ENCODE results near the gene IFNG-AS1. TPM values are rescaled to one million over a fixed set of nuclear protein-coding genes. Genes with fewer than 3 reads are reported as not detected.

The IFNG-AS1 gene
- total RNA-seq, 1 donor from 2014 or later = not detected

DNA sequence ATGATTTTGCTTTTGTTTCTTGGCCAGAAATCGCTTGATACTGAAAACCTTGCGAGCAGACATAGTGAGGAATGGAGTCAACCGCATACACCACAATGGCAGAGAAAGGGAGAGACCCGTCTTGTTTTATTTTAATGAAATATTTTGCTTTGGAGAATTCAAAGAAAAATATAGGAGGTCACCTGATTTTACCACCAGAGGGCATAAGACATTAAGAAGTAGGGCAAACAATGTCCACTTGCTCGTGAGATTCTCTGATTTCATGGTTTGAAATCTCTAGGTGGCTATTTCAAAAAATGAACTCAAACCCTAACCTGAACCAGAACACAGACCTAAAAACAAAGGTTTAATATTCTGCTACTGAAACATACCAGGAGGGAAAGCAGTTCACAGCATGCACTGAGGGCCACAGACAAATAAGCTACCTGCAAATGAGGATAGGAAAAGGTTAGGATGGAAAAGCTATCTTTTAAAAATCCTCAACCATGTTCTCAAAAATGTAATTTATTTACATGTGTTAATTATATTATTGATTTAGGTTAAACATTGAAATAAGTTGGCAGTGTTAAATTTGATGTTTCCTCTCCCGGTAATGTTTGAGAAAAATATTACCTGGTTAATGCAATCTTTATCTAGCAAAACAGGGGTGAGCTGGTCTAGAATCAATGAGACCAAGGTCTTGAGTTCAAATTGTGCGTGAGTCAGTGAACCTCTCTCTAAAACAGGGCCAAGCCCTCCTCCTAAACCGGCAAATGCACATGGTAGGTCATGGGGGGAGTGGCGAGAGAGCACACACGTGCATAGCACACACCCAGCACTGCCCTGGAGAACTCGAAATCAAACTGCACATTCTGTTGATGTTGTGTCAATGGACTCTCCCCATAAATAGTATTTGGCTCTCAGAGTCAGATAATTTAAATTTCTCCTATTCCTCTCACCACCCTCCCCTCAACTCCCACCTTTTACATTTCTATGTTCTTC is 12.5 kb downstream of the IFNG-AS1 start:
- Mint-ChIP-seq H3K4me3 (ENCODE audit: low read depth) (no peak overlapping the region), H3K27ac (no peak overlapping the region), H3K9me3 (no peaks in the 10 kb centered on the region), H3K4me1 (ENCODE audit: low read depth) (peaks cover 4% of the 10 kb centered on the region), H3K27me3 (ENCODE audit: low read depth) (peaks cover 1% of the 10 kb centered on the region), H3K36me3 (ENCODE audit: low read depth) (no peaks in the 10 kb centered on the region)
- intact Hi-C loops (cut with micrococcal nuclease) = loop anchor here (1.0 to 5.0 kb wide), 2 partner anchors 41 to 156 kb away; no protein-coding TSS in a partner anchor
- DNase-seq (ENCODE audit: low spot score) = no peak

DNA sequence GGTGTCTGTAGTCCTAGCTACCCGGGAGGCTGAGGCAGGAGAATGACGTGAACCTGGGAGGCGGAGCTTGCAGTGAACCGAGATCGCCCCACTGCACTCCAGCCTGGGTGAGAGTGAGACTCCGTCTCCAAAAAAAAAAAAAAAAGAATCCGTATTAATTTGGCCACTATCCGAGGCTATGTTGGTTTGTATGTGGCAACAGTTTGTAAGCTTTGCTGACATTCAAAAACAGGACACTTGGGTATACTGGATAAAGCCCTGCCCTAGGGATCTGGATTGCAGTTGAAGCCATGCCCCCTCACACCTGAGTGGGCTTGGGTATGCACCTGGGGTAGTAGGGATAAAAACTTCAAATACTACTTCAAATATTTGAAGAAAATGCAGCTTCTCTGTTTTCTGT is 14.5 kb downstream of the IFNG-AS1 start:
- Mint-ChIP-seq H3K27me3 (ENCODE audit: low read depth) (no peaks in the 10 kb centered on the region), H3K4me1 (ENCODE audit: low read depth) (no peaks in the 10 kb centered on the region), H3K4me3 (ENCODE audit: low read depth) (no peak overlapping the region), H3K36me3 (ENCODE audit: low read depth) (no peaks in the 10 kb centered on the region), H3K27ac (no peak overlapping the region), H3K9me3 (no peaks in the 10 kb centered on the region)
- intact Hi-C loops (cut with micrococcal nuclease) = loop anchor here (5.0 kb wide), 1 partner anchor 39 kb away; no protein-coding TSS in a partner anchor
- no peak for DNase-seq (ENCODE audit: low spot score)

DNA sequence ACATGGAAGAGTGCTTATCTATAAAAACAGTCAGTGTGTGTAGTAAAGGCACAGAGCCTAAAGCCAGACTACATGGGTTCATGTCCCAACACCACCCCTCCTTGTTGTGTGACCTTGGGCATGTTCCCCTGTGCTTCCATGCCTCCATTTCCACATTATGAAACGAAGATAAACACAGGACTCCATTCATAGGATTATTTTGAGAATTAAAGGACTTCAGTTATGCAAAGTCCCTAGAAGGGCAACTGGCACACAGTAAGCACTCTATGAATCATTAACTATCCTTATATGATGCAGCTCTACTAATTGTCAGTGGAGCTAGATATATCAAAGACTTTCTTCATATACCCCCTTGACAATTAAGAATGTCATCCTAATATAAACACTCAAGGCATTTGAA is 17.8 kb downstream of the IFNG-AS1 start:
- DNase-seq (ENCODE audit: low spot score) = no peak
- intact Hi-C loops (cut with micrococcal nuclease) = no loop called here
- Mint-ChIP-seq H3K9me3 (no peaks in the 10 kb centered on the region), H3K27me3 (ENCODE audit: low read depth) (no peaks in the 10 kb centered on the region), H3K27ac (no peak overlapping the region), H3K4me1 (ENCODE audit: low read depth) (peaks cover under 1% of the 10 kb centered on the region), H3K4me3 (ENCODE audit: low read depth) (no peak overlapping the region), H3K36me3 (ENCODE audit: low read depth) (no peaks in the 10 kb centered on the region)

DNA sequence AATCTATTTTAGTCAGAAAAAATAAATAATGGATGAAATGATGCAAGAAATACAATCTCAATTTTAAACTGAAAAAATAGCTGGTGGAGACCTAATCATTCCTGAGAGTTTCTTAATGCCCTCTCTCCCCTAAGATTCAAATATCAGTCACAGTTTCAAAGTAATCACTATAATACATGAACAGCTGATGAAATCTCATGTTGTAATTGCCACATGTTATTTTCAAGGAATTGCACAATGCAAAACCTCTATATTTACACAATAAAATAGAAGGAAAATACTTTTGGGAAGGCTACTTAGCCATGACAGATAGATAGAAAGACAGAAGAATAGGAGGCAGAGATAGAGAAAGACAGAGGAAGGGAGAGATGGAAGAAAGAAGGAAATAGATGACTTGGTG is 18.2 kb downstream of the IFNG-AS1 start:
- intact Hi-C loops (cut with micrococcal nuclease) = no loop called here
- DNase-seq (ENCODE audit: low spot score) = no peak
- Mint-ChIP-seq H3K4me3 (ENCODE audit: low read depth) (no peak overlapping the region), H3K4me1 (ENCODE audit: low read depth) (peaks cover 1% of the 10 kb centered on the region), H3K9me3 (no peaks in the 10 kb centered on the region), H3K27me3 (ENCODE audit: low read depth) (no peaks in the 10 kb centered on the region), H3K27ac (no peak overlapping the region), H3K36me3 (ENCODE audit: low read depth) (no peaks in the 10 kb centered on the region)

DNA sequence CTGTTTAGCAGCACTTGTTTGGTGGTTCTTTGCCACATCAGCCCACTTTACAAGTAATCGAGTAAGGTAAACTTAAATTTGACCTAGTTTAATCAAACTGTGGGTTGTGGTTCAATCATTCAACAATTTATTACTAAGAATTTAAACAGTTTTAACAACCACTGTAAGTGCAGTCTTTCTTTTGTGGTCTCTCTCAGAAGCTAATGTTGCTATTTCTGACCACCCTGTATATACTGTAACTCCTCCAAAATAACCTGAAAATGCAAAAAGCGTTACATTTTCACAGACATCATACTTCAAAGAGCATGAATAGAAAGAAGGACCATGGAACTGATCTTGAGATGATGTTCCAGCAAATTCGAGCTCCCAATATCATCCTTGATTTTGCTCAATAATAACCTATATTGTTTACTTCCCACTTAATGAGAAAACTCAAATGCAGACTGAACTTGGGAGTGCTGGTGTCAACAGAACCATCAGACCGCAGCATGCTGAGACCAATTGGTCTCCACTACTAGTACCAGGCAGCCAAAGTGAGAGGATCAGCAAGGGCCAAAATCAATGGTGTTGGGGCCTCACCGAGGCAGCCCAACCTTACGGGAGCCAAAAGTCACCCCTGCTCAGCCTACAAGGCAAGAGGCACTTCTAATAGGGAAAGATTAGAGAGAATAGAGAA is 22.1 kb downstream of the IFNG-AS1 start:
- H3K27ac Mint-ChIP-seq = no peak overlapping the region
- H3K27me3 Mint-ChIP-seq (ENCODE audit: low read depth) = no peaks in the 10 kb centered on the region
- no peak for DNase-seq (ENCODE audit: low spot score)
- intact Hi-C loops (cut with micrococcal nuclease) = no loop called here
- H3K4me3 Mint-ChIP-seq (ENCODE audit: low read depth) = no peak overlapping the region
- H3K4me1 Mint-ChIP-seq (ENCODE audit: low read depth) = peaks cover 1% of the 10 kb centered on the region
- H3K9me3 Mint-ChIP-seq = peaks cover 3% of the 10 kb centered on the region
- H3K36me3 Mint-ChIP-seq (ENCODE audit: low read depth) = no peaks in the 10 kb centered on the region

DNA sequence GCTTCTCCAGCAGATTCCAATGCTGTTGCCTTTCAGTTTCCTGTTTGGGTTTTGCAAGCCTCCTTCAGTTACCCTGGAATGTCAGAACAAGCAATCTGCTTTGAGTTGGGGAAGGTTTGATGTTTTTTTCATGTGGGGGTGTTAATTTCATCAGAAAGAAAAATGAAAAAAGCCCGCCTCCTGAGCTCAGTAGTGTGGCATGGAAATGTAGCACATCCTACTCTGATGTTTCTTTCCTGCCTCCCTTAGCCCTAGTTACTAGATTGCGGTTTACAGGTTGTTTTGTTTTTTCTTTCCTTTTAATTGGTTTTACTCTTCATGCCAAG is 22.6 kb downstream of the IFNG-AS1 start:
- no peak for DNase-seq (ENCODE audit: low spot score)
- Mint-ChIP-seq H3K36me3 (ENCODE audit: low read depth) (no peaks in the 10 kb centered on the region), H3K4me3 (ENCODE audit: low read depth) (no peak overlapping the region), H3K27ac (no peak overlapping the region), H3K4me1 (ENCODE audit: low read depth) (peaks cover 1% of the 10 kb centered on the region), H3K27me3 (ENCODE audit: low read depth) (no peaks in the 10 kb centered on the region), H3K9me3 (peaks cover 3% of the 10 kb centered on the region)
- intact Hi-C loops (cut with micrococcal nuclease) = no loop called here

DNA sequence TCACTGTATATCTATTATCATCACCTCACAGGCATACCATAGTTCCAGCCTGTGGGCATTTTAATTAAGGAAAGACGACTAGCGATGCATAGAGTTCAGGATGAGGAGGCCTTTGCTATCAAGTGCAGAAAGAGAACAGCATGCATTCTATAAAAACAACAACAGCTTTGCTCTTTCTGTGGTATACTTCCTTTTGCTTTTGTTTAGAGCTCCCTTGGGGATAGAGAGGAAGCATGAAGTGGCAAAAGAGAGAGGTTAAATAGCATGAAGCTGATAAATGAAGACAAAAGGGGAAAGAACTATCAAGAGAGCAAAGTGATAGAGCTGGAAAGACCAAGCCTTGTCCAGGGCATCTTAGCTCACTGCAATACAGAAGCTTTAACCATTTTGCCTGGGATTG is 23.5 kb downstream of the IFNG-AS1 start:
- intact Hi-C loops (cut with micrococcal nuclease) = no loop called here

DNA sequence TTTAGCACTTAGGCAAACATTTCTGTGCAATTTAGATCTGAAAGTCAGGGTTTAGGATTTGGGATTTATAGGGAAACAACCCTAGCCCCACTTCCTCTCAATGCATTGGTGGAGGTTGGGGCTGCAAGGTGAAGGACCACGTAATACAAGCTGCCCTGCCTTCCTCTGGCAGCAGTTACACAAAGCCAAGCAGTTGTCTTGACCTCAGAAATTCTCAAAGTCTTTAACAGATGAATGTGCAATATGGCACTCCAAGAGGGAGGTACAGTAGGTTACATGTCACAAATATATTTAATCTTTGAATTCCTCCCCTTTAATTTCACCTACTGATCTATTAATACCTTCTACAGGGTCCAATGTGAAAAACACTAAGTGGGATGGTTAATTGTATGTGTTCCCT is 23.9 kb downstream of the IFNG-AS1 start:
- peaks cover 3% of the 10 kb centered on the region for H3K4me1 Mint-ChIP-seq (ENCODE audit: low read depth)
- H3K27me3 Mint-ChIP-seq (ENCODE audit: low read depth) = no peaks in the 10 kb centered on the region
- H3K27ac Mint-ChIP-seq = no peak overlapping the region
- no peaks in the 10 kb centered on the region for H3K36me3 Mint-ChIP-seq (ENCODE audit: low read depth)
- no peak overlapping the region for H3K4me3 Mint-ChIP-seq (ENCODE audit: low read depth)
- DNase-seq (ENCODE audit: low spot score) = no peak
- H3K9me3 Mint-ChIP-seq = peaks cover 3% of the 10 kb centered on the region
- intact Hi-C loops (cut with micrococcal nuclease) = no loop called here

More for the DNA sequence above, 23.5 kb downstream of the IFNG-AS1 start:
- Mint-ChIP-seq H3K27me3 (ENCODE audit: low read depth) (no peaks in the 10 kb centered on the region), H3K4me3 (ENCODE audit: low read depth) (no peak overlapping the region), H3K9me3 (peaks cover 3% of the 10 kb centered on the region), H3K36me3 (ENCODE audit: low read depth) (no peaks in the 10 kb centered on the region), H3K4me1 (ENCODE audit: low read depth) (peaks cover 1% of the 10 kb centered on the region), H3K27ac (no peak overlapping the region)
- DNase-seq (ENCODE audit: low spot score) = no peak

DNA sequence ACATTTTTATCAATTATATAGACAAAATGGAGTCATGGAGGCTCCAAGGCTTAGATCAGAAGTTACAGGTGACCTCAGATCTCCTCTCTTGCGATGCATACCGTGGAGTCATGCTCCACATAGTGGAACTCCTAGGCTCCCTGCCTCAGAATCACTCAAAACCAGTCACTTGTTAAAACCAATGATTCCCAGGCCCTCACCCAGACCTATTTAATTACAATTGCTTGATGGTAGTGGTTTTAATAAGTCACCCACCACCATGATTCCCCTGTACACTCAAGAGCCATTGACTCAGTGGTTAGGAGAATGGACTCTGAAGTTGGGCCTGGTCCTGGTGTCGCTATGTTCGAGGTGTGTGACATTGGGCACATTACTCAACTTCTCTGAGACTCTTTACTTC is 26.9 kb downstream of the IFNG-AS1 start:
- Mint-ChIP-seq H3K4me1 (ENCODE audit: low read depth) (peaks cover 3% of the 10 kb centered on the region), H3K36me3 (ENCODE audit: low read depth) (no peaks in the 10 kb centered on the region), H3K27ac (no peak overlapping the region), H3K4me3 (ENCODE audit: low read depth) (no peak overlapping the region), H3K27me3 (ENCODE audit: low read depth) (no peaks in the 10 kb centered on the region), H3K9me3 (peaks cover 3% of the 10 kb centered on the region)
- DNase-seq (ENCODE audit: low spot score) = no peak
- intact Hi-C loops (cut with micrococcal nuclease) = no loop called here

DNA sequence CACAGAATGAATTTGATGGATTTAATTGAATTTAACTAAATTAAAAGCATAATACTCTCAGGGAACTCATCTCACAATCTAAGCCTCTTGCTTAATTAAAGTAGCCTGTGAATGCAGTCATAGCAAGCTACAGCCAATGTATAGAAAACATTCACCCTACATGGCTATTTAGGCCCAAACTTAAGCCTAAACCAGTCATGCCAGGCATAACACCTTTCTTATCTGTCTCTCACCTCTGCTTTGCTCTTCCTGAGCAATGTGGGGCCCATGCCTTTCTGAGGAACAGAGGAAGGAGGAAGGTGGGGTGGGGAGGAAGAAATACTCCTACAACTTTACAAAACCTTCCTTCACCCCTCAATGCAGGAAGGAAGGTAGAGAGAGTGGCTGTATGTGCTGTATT is 29.1 kb downstream of the IFNG-AS1 start:
- H3K4me3 Mint-ChIP-seq (ENCODE audit: low read depth) = no peak overlapping the region
- H3K4me1 Mint-ChIP-seq (ENCODE audit: low read depth) = peaks cover 1% of the 10 kb centered on the region
- H3K9me3 Mint-ChIP-seq = peaks cover 3% of the 10 kb centered on the region
- no peaks in the 10 kb centered on the region for H3K36me3 Mint-ChIP-seq (ENCODE audit: low read depth)
- intact Hi-C loops (cut with micrococcal nuclease) = no loop called here
- no peak for DNase-seq (ENCODE audit: low spot score)
- no peaks in the 10 kb centered on the region for H3K27me3 Mint-ChIP-seq (ENCODE audit: low read depth)
- H3K27ac Mint-ChIP-seq = no peak overlapping the region

DNA sequence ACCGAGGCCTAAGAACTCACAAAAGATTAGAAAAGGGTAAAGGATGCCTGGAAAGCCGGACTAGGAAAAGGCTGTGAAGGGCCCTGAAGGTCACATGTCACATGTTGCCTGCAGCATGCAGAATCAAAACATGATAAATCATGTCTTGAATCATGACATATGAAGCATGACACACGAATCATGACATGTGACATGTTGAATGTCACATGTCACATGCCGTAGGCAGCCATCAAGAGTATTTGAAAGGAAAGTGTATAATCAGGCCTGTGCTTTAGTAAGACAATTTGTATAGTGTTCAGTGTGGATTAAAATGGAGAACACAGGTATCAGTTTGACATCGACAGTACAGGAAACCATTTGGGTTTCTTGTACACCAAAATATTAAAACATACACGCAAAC is 30.8 kb downstream of the IFNG-AS1 start:
- no peaks in the 10 kb centered on the region for H3K36me3 Mint-ChIP-seq (ENCODE audit: low read depth)
- H3K9me3 Mint-ChIP-seq = no peaks in the 10 kb centered on the region
- H3K27me3 Mint-ChIP-seq (ENCODE audit: low read depth) = no peaks in the 10 kb centered on the region
- H3K4me1 Mint-ChIP-seq (ENCODE audit: low read depth) = peaks cover 1% of the 10 kb centered on the region
- intact Hi-C loops (cut with micrococcal nuclease) = no loop called here
- DNase-seq (ENCODE audit: low spot score) = no peak
- no peak overlapping the region for H3K4me3 Mint-ChIP-seq (ENCODE audit: low read depth)
- H3K27ac Mint-ChIP-seq = no peak overlapping the region

DNA sequence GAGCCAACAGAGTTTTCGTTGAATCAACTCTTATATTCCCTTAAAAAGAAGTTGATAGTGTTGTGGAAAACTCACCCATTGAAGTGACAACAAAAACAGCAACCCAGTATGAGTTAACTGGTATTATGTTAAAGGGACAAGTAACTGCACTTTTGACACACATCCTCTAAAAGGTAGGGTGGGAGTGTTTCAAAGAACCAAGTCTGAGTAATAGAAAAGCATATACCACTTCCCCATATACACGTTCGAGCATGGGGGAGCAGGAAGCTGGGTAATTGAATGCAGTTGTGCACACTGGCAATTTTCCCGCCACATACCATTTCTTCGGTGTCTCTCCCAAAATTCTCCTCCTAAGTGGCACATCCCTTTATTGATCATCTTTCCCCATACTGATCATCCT is 31.5 kb downstream of the IFNG-AS1 start:
- intact Hi-C loops (cut with micrococcal nuclease) = no loop called here
- Mint-ChIP-seq H3K27me3 (ENCODE audit: low read depth) (no peaks in the 10 kb centered on the region), H3K4me3 (ENCODE audit: low read depth) (no peak overlapping the region)

DNA sequence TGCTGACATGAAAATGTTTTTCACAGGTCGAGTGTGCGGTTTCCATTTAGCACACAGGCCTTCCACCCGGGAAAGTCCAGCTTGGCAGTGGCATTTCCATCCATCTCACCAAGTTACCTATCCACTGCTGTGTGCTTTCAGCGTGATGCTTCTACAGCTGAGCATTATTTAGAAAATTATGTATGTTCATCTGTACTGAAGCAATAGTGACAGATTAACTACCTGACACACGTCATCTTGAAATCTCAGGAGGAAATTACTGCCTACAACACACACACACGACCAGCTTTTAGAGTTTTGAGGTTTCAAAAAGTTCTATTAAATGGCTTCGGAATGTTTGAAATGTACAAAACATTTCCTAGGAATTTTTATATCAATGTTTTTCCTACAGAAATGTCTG is 39.4 kb downstream of the IFNG-AS1 start:
- Mint-ChIP-seq H3K27ac (no peak overlapping the region), H3K27me3 (ENCODE audit: low read depth) (no peaks in the 10 kb centered on the region), H3K36me3 (ENCODE audit: low read depth) (no peaks in the 10 kb centered on the region), H3K9me3 (peaks cover 12% of the 10 kb centered on the region), H3K4me3 (ENCODE audit: low read depth) (no peak overlapping the region), H3K4me1 (ENCODE audit: low read depth) (peaks cover 19% of the 10 kb centered on the region)
- intact Hi-C loops (cut with micrococcal nuclease) = no loop called here
- no peak for DNase-seq (ENCODE audit: low spot score)

More for the DNA sequence above, 31.5 kb downstream of the IFNG-AS1 start:
- Mint-ChIP-seq H3K36me3 (ENCODE audit: low read depth) (no peaks in the 10 kb centered on the region), H3K4me1 (ENCODE audit: low read depth) (peaks cover 1% of the 10 kb centered on the region), H3K9me3 (no peaks in the 10 kb centered on the region), H3K27ac (no peak overlapping the region)
- no peak for DNase-seq (ENCODE audit: low spot score)
